H9 (cell line): ENCODE measurements around the gene PXDC1. TPM values are rescaled to one million over a fixed set of nuclear protein-coding genes. Genes with fewer than 3 reads are reported as not detected.

ENCODE experiments used
- DNase-seq: peaks from one replicate; pipeline ENCODE4 v3.0.0-alpha.2; 2017
- H2AFZ ChIP-seq: one replicate; pipeline ENCODE4 v1.6.1; 2013; ENCODE audit warnings: mild to moderate bottlenecking, low read length, control low read depth, moderate library complexity
- H2AK5ac ChIP-seq: 2 replicates; pipeline ENCODE4 v1.6.1; 2013; ENCODE audit warnings: low read length, control low read depth, mixed read lengths; ENCODE audit not compliant: insufficient read length
- H2BK120ac ChIP-seq: one replicate; pipeline ENCODE4 v1.6.1; 2013; ENCODE audit warnings: low read depth, mild to moderate bottlenecking, low read length, control low read depth, inconsistent platforms; ENCODE audit not compliant: poor library complexity, severe bottlenecking
- H2BK12ac ChIP-seq: 2 replicates; pipeline ENCODE4 v1.6.1; 2013; ENCODE audit warnings: low read length, control low read depth, mixed read lengths, low read depth; ENCODE audit not compliant: insufficient read length
- H2BK15ac ChIP-seq: 2 replicates; pipeline ENCODE4 v1.6.1; 2013; ENCODE audit warnings: low read depth, low read length, control low read depth
- H2BK20ac ChIP-seq: one replicate; pipeline ENCODE4 v1.6.1; 2013; ENCODE audit warnings: low read depth, mild to moderate bottlenecking, low read length, control low read depth, inconsistent platforms; ENCODE audit not compliant: poor library complexity, severe bottlenecking
- H2BK5ac ChIP-seq: 2 replicates; pipeline ENCODE4 v1.6.1; 2013; ENCODE audit warnings: low read length, control low read depth, mixed read lengths; ENCODE audit not compliant: insufficient read length
- H3K14ac ChIP-seq: 2 replicates; pipeline ENCODE4 v1.6.1; 2013; ENCODE audit warnings: low read length, control low read depth; ENCODE audit not compliant: insufficient read depth
- H3K18ac ChIP-seq: 2 replicates; pipeline ENCODE4 v1.6.1; 2013; ENCODE audit warnings: low read depth, mild to moderate bottlenecking, mixed read lengths, low read length, control low read depth; ENCODE audit not compliant: insufficient read length
- H3K23ac ChIP-seq: 2 replicates; pipeline ENCODE4 v1.6.1; 2013; ENCODE audit warnings: low read length, control low read depth, mixed read lengths, low read depth; ENCODE audit not compliant: insufficient read length
- H3K23me2 ChIP-seq: 2 replicates; pipeline ENCODE4 v1.6.1; 2013; ENCODE audit warnings: low read depth, mild to moderate bottlenecking, mixed read lengths, low read length, control low read depth; ENCODE audit not compliant: insufficient read length, poor library complexity, severe bottlenecking
- H3K27ac ChIP-seq: 2 replicates; pipeline ENCODE4 v1.5.1; 2013; ENCODE audit warnings: low read length, control low read depth, mixed read lengths, low read depth; ENCODE audit not compliant: insufficient read length
- H3K27me3 ChIP-seq: 2 replicates; pipeline ENCODE4 v1.6.1; 2013; ENCODE audit warnings: low read length, control low read depth, inconsistent platforms; ENCODE audit not compliant: insufficient read depth
- H3K4ac ChIP-seq: 2 replicates; pipeline ENCODE4 v1.6.1; 2013; ENCODE audit warnings: low read depth, mild to moderate bottlenecking, control low read depth, inconsistent platforms, low read length, moderate library complexity
- H3K4me1 ChIP-seq: 2 replicates; pipeline ENCODE4 v1.6.1; 2013; ENCODE audit warnings: low read length, control low read depth, inconsistent platforms; ENCODE audit not compliant: insufficient read depth
- H3K4me2 ChIP-seq: 2 replicates; pipeline ENCODE4 v1.6.1; 2013; ENCODE audit warnings: low read length, control low read depth, mixed read lengths; ENCODE audit not compliant: insufficient read length, insufficient read depth
- H3K56ac ChIP-seq: 2 replicates; pipeline ENCODE4 v1.6.1; 2013; ENCODE audit warnings: low read depth, mild to moderate bottlenecking, mixed read lengths, low read length, control low read depth; ENCODE audit not compliant: insufficient read length
- H3K79me1 ChIP-seq: 2 replicates; pipeline ENCODE4 v1.6.1; 2013; ENCODE audit warnings: low read depth, mild to moderate bottlenecking, moderate library complexity, low read length, control low read depth, inconsistent platforms; ENCODE audit not compliant: insufficient read depth, poor library complexity, severe bottlenecking
- H3K79me2 ChIP-seq: 2 replicates; pipeline ENCODE4 v1.6.1; 2013; ENCODE audit warnings: low read length, control low read depth, inconsistent platforms; ENCODE audit not compliant: insufficient read depth
- H3K9ac ChIP-seq: 2 replicates; pipeline ENCODE4 v1.6.1; 2013; ENCODE audit warnings: low read length, control low read depth, mixed read lengths; ENCODE audit not compliant: insufficient read length; ENCODE audit errors: extremely low read depth
- H3K9me3 ChIP-seq: one replicate; pipeline ENCODE4 v1.6.1; 2013; ENCODE audit warnings: low read depth, low read length, inconsistent platforms; ENCODE audit not compliant: control insufficient read depth
- H3T11ph ChIP-seq: one replicate; pipeline ENCODE4 v1.6.1; 2013; ENCODE audit warnings: mild to moderate bottlenecking, low read length, control low read depth, inconsistent platforms
- H4K20me1 ChIP-seq: one replicate; pipeline ENCODE4 v1.6.1; 2013; ENCODE audit not compliant: control insufficient read depth, insufficient read length, insufficient read depth
- H4K5ac ChIP-seq: 2 replicates; pipeline ENCODE4 v1.6.1; 2013; ENCODE audit warnings: low read depth, mild to moderate bottlenecking, mixed read lengths, low read length, control low read depth; ENCODE audit not compliant: insufficient read length
- H4K8ac ChIP-seq: replicated peaks from 2 replicates; pipeline ENCODE4 v1.6.1; 2013; ENCODE audit warnings: low read length, control low read depth, mixed read lengths, low read depth; ENCODE audit not compliant: insufficient read length
- H4K91ac ChIP-seq: 2 replicates; pipeline ENCODE4 v1.6.1; 2013; ENCODE audit warnings: low read depth, mild to moderate bottlenecking, moderate library complexity, mixed read lengths, low read length, control low read depth; ENCODE audit not compliant: insufficient read length
- H3K27ac Mint-ChIP-seq, 3 experiments: 2 replicates in 2 of 3; 3 replicates in 1 of 3; pipeline ENCODE4 v1.8.0; 2020 to 2021; ENCODE audit warnings: mixed read lengths in 3 of 3, mild to moderate bottlenecking in 1 of 3, moderate library complexity in 1 of 3
- H3K27me3 Mint-ChIP-seq: 2 replicates; pipeline ENCODE4 v1.8.0; 2021; ENCODE audit warnings: low read depth, mild to moderate bottlenecking, moderate library complexity, mixed read lengths
- H3K36me3 Mint-ChIP-seq, 3 experiments: 2 replicates in 2 of 3; 3 replicates in 1 of 3; pipeline ENCODE4 v1.8.0; 2020 to 2021; ENCODE audit warnings: low read depth in 3 of 3, mixed read lengths in 3 of 3; ENCODE audit not compliant: insufficient read depth in 1 of 3
- H3K4me1 Mint-ChIP-seq, 2 experiments: 2 replicates each; pipeline ENCODE4 v1.8.0; 2020; ENCODE audit warnings: mixed read lengths in 2 of 2
- H3K4me3 Mint-ChIP-seq, 2 experiments: 2 replicates in 1 of 2; 3 replicates in 1 of 2; pipeline ENCODE4 v1.8.0; 2020 to 2021; ENCODE audit warnings: mild to moderate bottlenecking in 2 of 2, mixed read lengths in 2 of 2, moderate library complexity in 1 of 2
- H3K9me3 Mint-ChIP-seq, 2 experiments: 2 replicates in 1 of 2; 3 replicates in 1 of 2; pipeline ENCODE4 v1.8.0; 2020; ENCODE audit warnings: mild to moderate bottlenecking in 2 of 2, mixed read lengths in 2 of 2, moderate library complexity in 1 of 2
- CTCF ChIP-seq: fragments of 200-600 bp; sonication (generic); conservative IDR thresholded peaks from 3 replicates; pipeline ENCODE4 v1.8.0; 2021; ENCODE audit warnings: antibody characterized with exemption, mild to moderate bottlenecking
- WGBS: extraction: QIAGEN DNeasy Blood & Tissue Kit; methylation state at CpG from one replicate; pipeline ENCODE4 v1.1.7; 2013; ENCODE audit warnings: missing lambda C conversion rate, low lambda C conversion rate, mixed read lengths; ENCODE audit not compliant: insufficient read length; ENCODE audit errors: extremely low coverage; 5-methylcytosine and 5-hydroxymethylcytosine counted together
- total RNA-seq: library from RNA; stranded (reverse); gene quantifications from 2 replicates; pipeline ENCODE4 v1.2.1, GENCODE V29; 2021

Gene PXDC1
- total RNA-seq, 1 experiment from 2014 or later = 3.1 TPM

DNA sequence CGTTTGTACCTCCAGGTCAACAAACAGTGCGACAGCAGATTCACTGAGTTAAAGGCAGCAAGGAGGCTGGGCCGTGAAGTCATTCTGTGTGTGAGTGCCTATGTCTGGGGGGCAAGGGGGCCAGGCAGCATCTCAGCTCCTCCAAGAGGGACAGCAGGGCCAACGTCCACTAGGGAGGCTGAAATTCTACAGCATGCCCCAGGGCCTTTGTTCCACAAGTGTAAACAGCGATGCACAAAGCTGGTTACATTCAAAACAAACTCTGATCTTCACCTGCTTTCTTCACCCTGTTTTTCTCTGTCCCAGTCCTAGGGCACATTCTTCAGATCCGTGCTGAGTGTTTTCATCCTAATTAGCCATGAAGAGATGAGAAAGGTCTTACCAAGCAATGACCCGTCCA, 41.1 kb downstream of the PXDC1 start:
- Histone ChIP-seq H2BK5ac (no peak overlapping the region), H3K23ac (no peak overlapping the region), H3K27ac (no peak overlapping the region), H3K56ac (no peak overlapping the region), H3T11ph (no peak overlapping the region), H3K4ac (no peak overlapping the region), H3K18ac (no peak overlapping the region), H3K79me2 (no peaks in the 10 kb centered on the region), H2BK15ac (no peak overlapping the region), H4K5ac (no peak overlapping the region), H4K91ac (no peak overlapping the region), H4K8ac (no peak overlapping the region), H2BK120ac (no peak overlapping the region), H3K23me2 (peaks cover 2% of the 10 kb centered on the region), H3K9ac (no peak overlapping the region), H3K27me3 (no peaks in the 10 kb centered on the region), H2AK5ac (no peak overlapping the region), H3K4me1 (no peaks in the 10 kb centered on the region), H2BK12ac (no peak overlapping the region), H3K79me1 (no peaks in the 10 kb centered on the region), H2BK20ac (no peak overlapping the region), H3K14ac (no peak overlapping the region), H4K20me1 (no peaks in the 10 kb centered on the region), H3K4me2 (no peak overlapping the region), H3K9me3 (peaks cover 5% of the 10 kb centered on the region), H2AFZ (no peak overlapping the region)
- peaks cover 9% of the 10 kb centered on the region for H3K27me3 Mint-ChIP-seq
- H3K4me3 Mint-ChIP-seq = no peak overlapping the region
- peaks cover 0 to 4% (median 4%) of the 10 kb centered on the region in 3 experiments; a peak in 1 of 7 replicates for H3K36me3 Mint-ChIP-seq
- TF ChIP-seq CTCF = no peak
- H3K27ac Mint-ChIP-seq = no peak overlapping the region; a peak in 1 of 7 replicates
- no CpG with 5 or more reads among the region's 7 CpGs for whole genome bisulfite sequencing
- no peaks in the 10 kb centered on the region for H3K4me1 Mint-ChIP-seq
- DNase-seq = no peak
- peaks cover 6 to 7% of the 10 kb centered on the region in 2 experiments; a peak in 3 of 5 replicates for H3K9me3 Mint-ChIP-seq
